CD4-positive, alpha-beta T cell treated with Interleukin-10 for 1 hour (primary cell): ENCODE results near the gene CD38.

ENCODE experiments used
- DNase-seq: peaks from one replicate; pipeline ENCODE4 v3.0.0-alpha.2; 2020

The CD38 gene

GRCh38 chr4:15902746-15903145, 124.6 kb downstream of the CD38 start:
- no peak for DNase-seq
